Measurements from ENCODE around the gene HPSE2.

The HPSE2 gene

DNA sequence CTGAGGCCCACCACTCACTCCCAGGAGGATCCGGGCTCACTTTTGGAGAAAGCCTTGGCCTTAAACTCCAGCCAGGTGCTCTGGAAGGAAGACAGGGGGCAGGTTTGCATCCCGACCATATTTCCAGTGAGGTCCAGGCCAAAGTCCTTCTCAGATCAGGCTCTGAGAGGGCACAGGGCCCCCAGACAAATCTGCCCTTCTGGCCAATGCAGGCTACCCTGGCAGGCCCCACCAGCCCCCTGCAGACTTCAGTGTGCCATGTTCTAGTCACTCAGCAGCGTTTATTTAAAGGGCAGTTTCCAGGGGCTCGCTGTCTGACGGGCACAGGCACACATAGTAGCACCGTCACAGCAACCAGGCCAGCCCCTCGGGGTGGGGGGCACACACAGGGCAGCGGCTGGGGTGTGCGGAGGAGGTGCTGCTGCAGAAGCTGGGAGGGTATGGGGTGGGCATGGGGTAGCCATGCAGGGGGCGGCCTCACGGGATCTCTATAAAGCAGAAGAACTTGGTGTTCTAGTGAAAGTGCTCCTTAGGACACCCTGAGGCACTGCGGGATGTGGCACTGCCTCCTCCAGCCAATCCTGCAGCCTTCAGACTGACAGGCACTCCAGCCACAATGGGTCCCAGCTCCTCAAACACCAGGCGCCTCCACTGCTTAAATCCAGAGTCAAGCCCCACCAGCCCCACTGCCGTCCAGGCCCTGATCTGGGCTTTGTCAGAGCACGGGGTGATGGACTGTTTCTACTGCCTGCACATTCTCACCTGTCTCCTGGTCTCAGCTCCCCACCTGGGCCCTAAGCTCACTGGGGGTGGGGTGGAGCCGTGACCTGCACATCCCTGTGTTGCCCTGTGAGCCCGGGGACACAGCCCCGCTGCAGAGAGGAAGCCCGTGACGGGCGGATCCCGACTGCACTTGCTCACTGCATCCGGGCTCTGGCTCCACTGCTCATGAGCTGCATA is 811.1 kb downstream of the HPSE2 start:
- DNase-seq (ENCODE audit: insufficient read length, low spot score): no peak
- FAIRE-seq: no peak

DNA sequence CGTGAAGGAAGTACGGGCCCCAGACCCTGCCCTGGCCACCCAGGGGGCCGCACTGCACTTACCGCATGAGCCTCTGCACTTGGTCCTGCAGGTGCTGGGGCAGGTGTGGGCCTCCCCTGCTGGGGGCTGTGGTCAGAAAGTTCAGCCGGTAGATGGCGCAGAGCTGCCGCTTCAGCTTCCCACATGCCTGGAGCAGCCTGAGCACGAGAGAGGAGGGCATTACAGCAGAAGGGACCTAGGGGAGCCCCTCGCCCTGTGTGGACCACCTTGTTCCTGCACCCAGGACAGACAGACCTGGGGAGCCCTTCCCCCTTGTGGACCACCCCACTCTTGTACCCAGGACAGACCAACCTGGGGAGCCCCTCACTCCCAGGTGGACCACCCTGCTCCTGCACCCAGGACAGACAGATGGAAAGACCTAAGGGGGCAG is 811.9 kb downstream of the HPSE2 start:
- FAIRE-seq (no peak), DNase-seq (ENCODE audit: insufficient read length, low spot score) (no peak)
- TF ChIP-seq POLR2A (IDR thresholded peaks at IDR 0.05; ENCODE audit: low read depth, low read length) (no peak), PAX5 (IDR thresholded peaks at IDR 0.05; ENCODE audit: insufficient read depth, low read length, severe bottlenecking) (no peak), POLR2AphosphoS5 (IDR thresholded peaks at IDR 0.05; ENCODE audit: low read depth, low read length) (no peak), POU2F2 (IDR thresholded peaks at IDR 0.05; ENCODE audit: low read depth, low read length) (no peak), TAF1 (IDR thresholded peaks at IDR 0.05; ENCODE audit: low read depth, low read length) (no peak)

More for the DNA sequence above, 811.1 kb downstream of the HPSE2 start:
- TF ChIP-seq TAF1 (IDR thresholded peaks at IDR 0.05; ENCODE audit: low read depth, low read length) (no peak), POLR2AphosphoS5 (IDR thresholded peaks at IDR 0.05; ENCODE audit: low read depth, low read length) (no peak), SPI1 (IDR thresholded peaks at IDR 0.05; ENCODE audit: low read depth, low read length) (no peak), POU2F2 (IDR thresholded peaks at IDR 0.05; ENCODE audit: low read depth, low read length) (no peak), POLR2A (IDR thresholded peaks at IDR 0.05; ENCODE audit: low read depth, low read length) (no peak), PAX5 (IDR thresholded peaks at IDR 0.05; ENCODE audit: insufficient read depth, low read length, severe bottlenecking) (no peak)

DNA sequence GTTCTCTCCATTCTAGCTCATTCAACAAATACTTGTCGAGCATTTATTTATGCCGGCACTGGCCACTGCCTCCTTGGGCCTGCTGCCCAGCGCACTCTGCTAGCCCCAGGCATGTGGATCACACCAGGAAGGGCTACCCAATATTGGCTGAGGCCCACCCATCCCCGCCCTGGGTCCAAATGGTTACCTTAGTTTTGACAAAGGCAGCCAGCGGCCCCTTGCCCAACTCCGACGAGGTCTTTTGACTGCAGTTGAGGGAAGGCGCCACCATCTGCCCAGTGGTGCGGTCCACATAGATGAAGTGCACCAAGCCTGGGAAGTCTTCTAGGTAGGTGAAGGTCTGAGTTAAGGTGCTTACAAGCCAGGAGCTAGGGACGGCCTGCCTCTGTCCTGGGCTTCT is 813.5 kb downstream of the HPSE2 start:
- DNase-seq (ENCODE audit: insufficient read length, low spot score): no peak
- TF ChIP-seq TAF1 (IDR thresholded peaks at IDR 0.05; ENCODE audit: low read depth, low read length) (no peak), PAX5 (IDR thresholded peaks at IDR 0.05; ENCODE audit: insufficient read depth, low read length, severe bottlenecking) (no peak), POU2F2 (IDR thresholded peaks at IDR 0.05; ENCODE audit: low read depth, low read length) (no peak), POLR2AphosphoS5 (IDR thresholded peaks at IDR 0.05; ENCODE audit: low read depth, low read length) (no peak), SPI1 (IDR thresholded peaks at IDR 0.05; ENCODE audit: low read depth, low read length) (no peak), POLR2A (IDR thresholded peaks at IDR 0.05; ENCODE audit: low read depth, low read length) (no peak)
- FAIRE-seq: no peak

GRCh38 chr10:98420786-98421185 is 814.9 kb downstream of the HPSE2 start:
- FAIRE-seq: no peak
- no peak for DNase-seq (ENCODE audit: insufficient read length, low spot score)
- no peak for TF ChIP-seq SPI1 (IDR thresholded peaks at IDR 0.05; ENCODE audit: low read depth, low read length)
- no peak for TF ChIP-seq POLR2AphosphoS5 (IDR thresholded peaks at IDR 0.05; ENCODE audit: low read depth, low read length)
- TF ChIP-seq POLR2A (IDR thresholded peaks at IDR 0.05; ENCODE audit: low read depth, low read length): no peak
- TF ChIP-seq TAF1 (IDR thresholded peaks at IDR 0.05; ENCODE audit: low read depth, low read length): no peak
- no peak for TF ChIP-seq POU2F2 (IDR thresholded peaks at IDR 0.05; ENCODE audit: low read depth, low read length)
- TF ChIP-seq PAX5 (IDR thresholded peaks at IDR 0.05; ENCODE audit: insufficient read depth, low read length, severe bottlenecking): no peak

DNA sequence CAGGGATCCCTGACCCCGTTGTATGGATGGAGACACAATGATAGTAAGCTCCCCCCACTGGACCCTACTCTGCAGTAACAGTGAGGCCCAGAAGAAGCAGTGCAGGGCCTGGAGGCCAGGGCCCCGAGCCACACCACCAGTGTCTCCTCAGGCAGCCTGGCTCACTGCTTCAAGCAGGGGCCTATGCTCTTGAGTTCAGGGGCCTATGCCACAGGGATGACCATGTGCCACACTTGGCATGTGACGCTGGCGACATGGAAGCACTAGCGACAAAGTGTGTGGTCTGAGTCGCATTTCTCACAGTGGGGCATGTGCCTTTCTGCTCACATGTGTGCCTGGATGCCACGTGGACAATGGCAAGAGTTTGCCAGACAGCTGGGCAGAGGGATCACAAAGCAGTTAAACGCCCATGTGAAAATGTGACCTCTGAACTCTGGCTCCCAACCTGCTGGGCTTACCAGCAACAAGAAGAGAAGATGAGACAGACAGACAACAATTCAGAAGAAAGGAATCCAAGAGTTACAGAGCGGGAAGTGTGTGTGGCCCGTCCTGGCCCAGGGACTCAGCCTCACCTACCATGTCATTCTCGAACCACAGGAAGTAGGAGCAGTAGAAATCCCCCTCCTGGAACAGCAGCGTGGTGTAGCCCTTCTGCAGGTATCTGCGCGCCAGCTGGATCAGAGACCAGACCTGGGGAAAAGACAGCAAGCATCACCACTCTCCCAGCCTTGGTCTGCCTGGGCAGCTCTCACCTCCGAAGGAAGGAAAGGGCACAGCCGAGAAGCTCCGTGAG is 816.0 kb downstream of the HPSE2 start:
- FAIRE-seq: no peak
- TF ChIP-seq POLR2AphosphoS5 (IDR thresholded peaks at IDR 0.05; ENCODE audit: low read depth, low read length) (no peak), TAF1 (IDR thresholded peaks at IDR 0.05; ENCODE audit: low read depth, low read length) (no peak)
- no peak for DNase-seq (ENCODE audit: insufficient read length, low spot score)

DNA sequence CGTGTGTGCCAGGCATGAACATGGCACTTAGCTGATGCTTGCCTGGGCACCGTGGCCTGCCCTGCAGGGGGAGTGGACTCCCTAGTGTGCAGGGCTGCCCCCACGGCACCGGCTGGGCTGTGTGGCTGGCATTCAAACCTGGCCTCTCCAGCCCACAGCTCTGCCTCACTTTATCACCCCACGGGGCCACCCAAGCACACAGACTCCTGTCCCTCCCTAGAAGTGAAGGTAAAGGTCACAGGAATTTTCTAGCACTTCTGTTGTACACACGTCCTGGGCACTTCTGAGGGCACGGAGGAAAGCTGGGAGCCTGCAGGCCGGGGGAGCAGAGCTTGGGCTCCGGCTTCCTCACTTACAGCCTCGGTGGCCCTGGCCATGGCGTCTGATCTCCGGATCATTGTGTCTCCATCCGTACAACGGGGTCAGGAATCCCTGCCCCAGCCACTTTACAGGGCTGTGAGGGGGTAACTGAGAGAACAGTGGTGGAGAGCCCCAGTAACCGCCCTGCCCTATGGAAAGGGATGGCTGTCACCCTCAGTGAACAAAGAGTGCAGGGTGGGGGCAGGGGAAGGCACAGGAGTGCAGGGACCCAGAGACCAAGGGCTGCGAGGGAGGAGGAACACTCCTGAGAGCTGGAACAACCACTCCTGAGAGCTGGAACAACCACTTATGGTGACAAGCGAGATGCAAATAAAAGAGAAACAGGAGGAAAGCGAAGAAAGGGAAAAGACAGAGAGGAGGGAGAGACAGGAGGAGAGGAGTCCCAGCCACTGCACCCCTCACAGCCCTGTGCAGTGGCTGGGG is 816.8 kb downstream of the HPSE2 start:
- FAIRE-seq: no peak
- no peak for DNase-seq (ENCODE audit: insufficient read length, low spot score)
- TF ChIP-seq SPI1 (IDR thresholded peaks at IDR 0.05; ENCODE audit: low read depth, low read length) (no peak), PAX5 (IDR thresholded peaks at IDR 0.05; ENCODE audit: insufficient read depth, low read length, severe bottlenecking) (no peak), TAF1 (IDR thresholded peaks at IDR 0.05; ENCODE audit: low read depth, low read length) (no peak), POLR2A (IDR thresholded peaks at IDR 0.05; ENCODE audit: low read depth, low read length) (no peak), POU2F2 (IDR thresholded peaks at IDR 0.05; ENCODE audit: low read depth, low read length) (no peak), POLR2AphosphoS5 (IDR thresholded peaks at IDR 0.05; ENCODE audit: low read depth, low read length) (no peak)

DNA sequence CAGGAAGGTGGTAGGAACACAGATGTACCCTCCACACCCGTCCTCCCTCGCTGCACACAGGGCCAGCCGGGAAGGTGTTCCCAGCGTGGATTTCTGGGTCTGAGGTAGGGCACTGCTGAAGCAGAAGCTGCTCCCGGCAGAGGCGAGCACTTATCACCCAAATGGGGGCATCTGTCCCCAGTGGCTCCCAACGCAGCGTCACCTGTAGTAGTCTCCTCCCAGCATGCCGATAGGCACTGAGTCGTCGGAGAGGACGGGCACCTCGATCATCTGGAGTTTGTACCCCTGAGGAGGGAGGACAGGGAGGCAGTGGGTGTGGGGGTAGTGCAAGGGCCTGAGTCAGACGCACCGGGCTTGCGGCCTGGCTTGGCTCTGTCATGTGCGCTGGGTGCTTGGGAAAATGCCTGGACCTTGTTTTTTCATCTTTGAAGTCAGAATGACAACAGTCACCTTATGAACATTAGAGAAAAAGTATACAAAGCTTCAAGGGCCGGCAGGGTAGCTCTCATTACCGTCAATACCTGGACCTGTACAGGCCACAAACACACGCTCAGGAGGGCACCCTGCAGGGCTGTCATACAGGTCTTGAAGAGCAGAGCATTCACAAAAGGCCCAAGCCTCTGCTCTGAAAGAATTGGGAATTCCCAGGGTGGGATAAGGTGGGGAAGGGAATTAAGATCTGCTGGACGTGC is 817.5 kb downstream of the HPSE2 start:
- DNase-seq (ENCODE audit: insufficient read length, low spot score) (no peak), FAIRE-seq (no peak)
- no peak for TF ChIP-seq TAF1 (IDR thresholded peaks at IDR 0.05; ENCODE audit: low read depth, low read length)
- TF ChIP-seq POU2F2 (IDR thresholded peaks at IDR 0.05; ENCODE audit: low read depth, low read length): no peak
- TF ChIP-seq PAX5 (IDR thresholded peaks at IDR 0.05; ENCODE audit: insufficient read depth, low read length, severe bottlenecking): no peak
- TF ChIP-seq SPI1 (IDR thresholded peaks at IDR 0.05; ENCODE audit: low read depth, low read length): no peak
- no peak for TF ChIP-seq POLR2AphosphoS5 (IDR thresholded peaks at IDR 0.05; ENCODE audit: low read depth, low read length)
- no peak for TF ChIP-seq POLR2A (IDR thresholded peaks at IDR 0.05; ENCODE audit: low read depth, low read length)

DNA sequence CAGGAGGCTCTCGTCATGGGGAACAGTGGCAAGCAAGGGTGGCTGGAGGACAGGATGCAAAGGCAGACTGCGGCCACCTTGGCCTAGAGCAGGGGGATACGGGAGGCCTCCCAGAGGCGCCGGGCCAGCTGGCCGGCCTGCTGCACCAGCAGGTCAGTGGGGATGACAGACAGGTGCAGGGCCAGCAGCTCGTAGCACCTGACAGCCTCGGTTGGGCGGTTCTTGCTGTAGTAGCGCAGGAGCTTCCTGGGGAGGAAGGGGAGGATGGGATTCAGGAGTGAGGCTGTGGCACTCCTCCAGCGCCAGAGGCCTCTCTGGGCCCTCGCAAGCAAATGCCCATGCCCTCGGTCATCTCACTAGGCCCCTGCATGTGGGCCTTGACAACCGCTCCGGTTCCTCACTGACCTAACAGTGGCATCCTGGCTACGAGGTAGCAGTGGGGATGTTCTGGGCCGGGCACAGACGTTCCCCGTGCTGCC is 818.1 kb downstream of the HPSE2 start:
- no peak for FAIRE-seq

More for the DNA sequence above, 818.1 kb downstream of the HPSE2 start:
- TF ChIP-seq POU2F2 (IDR thresholded peaks at IDR 0.05; ENCODE audit: low read depth, low read length) (no peak), POLR2A (IDR thresholded peaks at IDR 0.05; ENCODE audit: low read depth, low read length) (no peak), SPI1 (IDR thresholded peaks at IDR 0.05; ENCODE audit: low read depth, low read length) (no peak), PAX5 (IDR thresholded peaks at IDR 0.05; ENCODE audit: insufficient read depth, low read length, severe bottlenecking) (no peak), TAF1 (IDR thresholded peaks at IDR 0.05; ENCODE audit: low read depth, low read length) (no peak), POLR2AphosphoS5 (IDR thresholded peaks at IDR 0.05; ENCODE audit: low read depth, low read length) (no peak)
- no peak for DNase-seq (ENCODE audit: insufficient read length, low spot score)

Measured in GM12891 (cell line).